Erythroblast (primary cell): ENCODE results near the gene RNF150.

Source experiments
- GATA1 ChIP-seq: IDR thresholded peaks from 2 replicates; pipeline ENCODE4 v1.6.1; 2011; ENCODE audit warnings: low read depth, mild to moderate bottlenecking, control low read depth, low read length, moderate library complexity
- POLR2A ChIP-seq: IDR thresholded peaks from 2 replicates; pipeline ENCODE4 v1.6.1; 2011; ENCODE audit warnings: mild to moderate bottlenecking, low read length

GRCh38 chr4:141154725-141155124 lies 21.5 kb upstream of the RNF150 start:
- TF ChIP-seq POLR2A (no peak), GATA1 (no peak)
